Ishikawa (cell line): ENCODE measurements around the gene NBDY.

Experiments used
- EGR1 ChIP-seq: IDR thresholded peaks from 2 replicates; pipeline ENCODE4 v1.6.1; 2012
- EP300 ChIP-seq: IDR thresholded peaks from 2 replicates; pipeline ENCODE4 v1.6.1; 2012; ENCODE audit warnings: borderline replicate concordance
- FOXM1 ChIP-seq: IDR thresholded peaks from 2 replicates; pipeline ENCODE4 v1.6.1; 2012; ENCODE audit warnings: low read depth, borderline replicate concordance
- NFIC ChIP-seq: IDR thresholded peaks from 2 replicates; pipeline ENCODE4 v1.6.1; 2012
- RAD21 ChIP-seq: IDR thresholded peaks from 2 replicates; pipeline ENCODE4 v1.6.1; 2012; ENCODE audit warnings: low read depth
- TAF1 ChIP-seq: IDR thresholded peaks from 2 replicates; pipeline ENCODE4 v1.6.1; 2012; ENCODE audit warnings: low read depth, mild to moderate bottlenecking
- TF ChIP-seq, protein P1 (sequence below): IDR thresholded peaks from 2 replicates; pipeline ENCODE4 v1.6.1; 2012; ENCODE audit warnings: low read depth, mild to moderate bottlenecking

DNA sequence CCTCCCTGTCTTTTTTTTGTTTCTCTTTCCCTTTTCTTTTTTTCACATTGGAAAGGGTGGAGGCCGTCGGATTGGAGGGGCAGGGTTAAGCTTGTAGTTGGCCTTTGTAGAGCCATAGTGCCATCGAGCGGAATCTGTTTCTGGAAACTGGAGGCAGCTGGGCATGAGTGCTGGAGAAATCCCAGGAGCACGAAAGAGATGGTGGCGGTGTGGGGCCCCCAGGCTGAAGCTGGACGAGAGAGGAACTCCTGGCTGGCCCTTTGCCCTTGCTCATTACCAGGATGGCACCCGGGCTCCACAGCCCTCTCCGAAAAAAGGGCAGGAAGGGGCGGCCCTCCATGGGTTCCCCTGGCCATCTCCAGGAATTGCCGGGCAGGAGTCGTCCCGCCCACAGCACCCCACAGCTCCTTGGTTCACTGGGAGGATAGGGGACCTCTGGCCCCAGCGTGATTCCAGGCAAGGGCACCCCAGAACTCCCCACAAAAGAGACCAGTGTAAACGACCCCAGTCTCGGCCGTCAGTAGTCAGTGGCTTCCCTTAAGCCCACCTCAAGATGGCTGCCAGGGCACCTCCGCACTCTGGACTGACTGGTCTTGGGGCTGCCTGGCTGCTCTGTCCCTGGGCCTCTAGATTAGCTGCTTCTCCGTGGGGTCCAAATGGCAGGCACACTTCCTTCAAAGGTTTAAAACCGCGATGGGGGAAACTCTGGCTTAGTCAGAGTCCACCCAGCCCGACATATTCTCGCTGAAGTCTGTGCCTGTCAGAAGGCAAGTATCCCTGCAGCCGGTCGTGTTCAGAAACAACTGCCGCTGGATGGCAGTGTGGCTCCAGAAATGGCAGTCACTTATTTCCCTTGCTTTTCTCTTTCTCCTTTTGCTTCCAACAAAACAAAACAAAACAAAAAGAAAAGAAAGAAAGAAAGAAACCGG lies 74.1 kb downstream of the NBDY start:
- TF ChIP-seq EGR1 (no peak), RAD21 (no peak), EP300 (no peak), NFIC (no peak), TAF1 (no peak), FOXM1 (no peak)
- TF ChIP-seq, protein P1, sequence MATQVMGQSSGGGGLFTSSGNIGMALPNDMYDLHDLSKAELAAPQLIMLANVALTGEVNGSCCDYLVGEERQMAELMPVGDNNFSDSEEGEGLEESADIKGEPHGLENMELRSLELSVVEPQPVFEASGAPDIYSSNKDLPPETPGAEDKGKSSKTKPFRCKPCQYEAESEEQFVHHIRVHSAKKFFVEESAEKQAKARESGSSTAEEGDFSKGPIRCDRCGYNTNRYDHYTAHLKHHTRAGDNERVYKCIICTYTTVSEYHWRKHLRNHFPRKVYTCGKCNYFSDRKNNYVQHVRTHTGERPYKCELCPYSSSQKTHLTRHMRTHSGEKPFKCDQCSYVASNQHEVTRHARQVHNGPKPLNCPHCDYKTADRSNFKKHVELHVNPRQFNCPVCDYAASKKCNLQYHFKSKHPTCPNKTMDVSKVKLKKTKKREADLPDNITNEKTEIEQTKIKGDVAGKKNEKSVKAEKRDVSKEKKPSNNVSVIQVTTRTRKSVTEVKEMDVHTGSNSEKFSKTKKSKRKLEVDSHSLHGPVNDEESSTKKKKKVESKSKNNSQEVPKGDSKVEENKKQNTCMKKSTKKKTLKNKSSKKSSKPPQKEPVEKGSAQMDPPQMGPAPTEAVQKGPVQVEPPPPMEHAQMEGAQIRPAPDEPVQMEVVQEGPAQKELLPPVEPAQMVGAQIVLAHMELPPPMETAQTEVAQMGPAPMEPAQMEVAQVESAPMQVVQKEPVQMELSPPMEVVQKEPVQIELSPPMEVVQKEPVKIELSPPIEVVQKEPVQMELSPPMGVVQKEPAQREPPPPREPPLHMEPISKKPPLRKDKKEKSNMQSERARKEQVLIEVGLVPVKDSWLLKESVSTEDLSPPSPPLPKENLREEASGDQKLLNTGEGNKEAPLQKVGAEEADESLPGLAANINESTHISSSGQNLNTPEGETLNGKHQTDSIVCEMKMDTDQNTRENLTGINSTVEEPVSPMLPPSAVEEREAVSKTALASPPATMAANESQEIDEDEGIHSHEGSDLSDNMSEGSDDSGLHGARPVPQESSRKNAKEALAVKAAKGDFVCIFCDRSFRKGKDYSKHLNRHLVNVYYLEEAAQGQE, result no peak
